Measurements from ENCODE around the gene KRTAP6-3.

The KRTAP6-3 gene

DNA sequence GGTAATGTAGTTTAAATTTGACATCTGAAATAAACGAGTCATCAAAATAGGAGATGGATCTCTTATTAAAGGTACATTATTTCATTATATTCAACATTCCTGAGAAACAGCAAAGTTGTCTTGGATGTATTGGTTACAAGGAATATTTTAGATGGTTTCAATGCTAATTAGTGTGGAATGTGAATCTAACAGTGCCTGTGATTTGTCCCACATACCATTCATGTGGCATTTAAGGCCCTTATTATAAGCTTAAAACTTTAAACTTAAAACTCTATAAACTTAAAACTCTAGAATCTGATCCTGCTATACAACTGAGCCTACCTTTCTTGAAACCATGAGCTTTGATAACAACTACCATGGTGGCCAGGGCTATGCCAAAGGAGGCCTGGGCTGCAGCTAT, 8.5 kb downstream of the KRTAP6-3 start, which contains the start of gene KRTAP22-1:
Gene KRTAP22-1 (plus strand): TSS at position 301 of the 400 bp plus-strand sequence.
- no peak within 1 kb of the TSS for H3K4me3 ChIP-seq (ENCODE audit: low read length)
- TF ChIP-seq, protein P1, sequence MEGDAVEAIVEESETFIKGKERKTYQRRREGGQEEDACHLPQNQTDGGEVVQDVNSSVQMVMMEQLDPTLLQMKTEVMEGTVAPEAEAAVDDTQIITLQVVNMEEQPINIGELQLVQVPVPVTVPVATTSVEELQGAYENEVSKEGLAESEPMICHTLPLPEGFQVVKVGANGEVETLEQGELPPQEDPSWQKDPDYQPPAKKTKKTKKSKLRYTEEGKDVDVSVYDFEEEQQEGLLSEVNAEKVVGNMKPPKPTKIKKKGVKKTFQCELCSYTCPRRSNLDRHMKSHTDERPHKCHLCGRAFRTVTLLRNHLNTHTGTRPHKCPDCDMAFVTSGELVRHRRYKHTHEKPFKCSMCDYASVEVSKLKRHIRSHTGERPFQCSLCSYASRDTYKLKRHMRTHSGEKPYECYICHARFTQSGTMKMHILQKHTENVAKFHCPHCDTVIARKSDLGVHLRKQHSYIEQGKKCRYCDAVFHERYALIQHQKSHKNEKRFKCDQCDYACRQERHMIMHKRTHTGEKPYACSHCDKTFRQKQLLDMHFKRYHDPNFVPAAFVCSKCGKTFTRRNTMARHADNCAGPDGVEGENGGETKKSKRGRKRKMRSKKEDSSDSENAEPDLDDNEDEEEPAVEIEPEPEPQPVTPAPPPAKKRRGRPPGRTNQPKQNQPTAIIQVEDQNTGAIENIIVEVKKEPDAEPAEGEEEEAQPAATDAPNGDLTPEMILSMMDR (conservative IDR thresholded peaks at IDR 0.05; ENCODE audit: low read length) = no peak
- no peak for DNase-seq (ENCODE audit: low read depth)

DNA sequence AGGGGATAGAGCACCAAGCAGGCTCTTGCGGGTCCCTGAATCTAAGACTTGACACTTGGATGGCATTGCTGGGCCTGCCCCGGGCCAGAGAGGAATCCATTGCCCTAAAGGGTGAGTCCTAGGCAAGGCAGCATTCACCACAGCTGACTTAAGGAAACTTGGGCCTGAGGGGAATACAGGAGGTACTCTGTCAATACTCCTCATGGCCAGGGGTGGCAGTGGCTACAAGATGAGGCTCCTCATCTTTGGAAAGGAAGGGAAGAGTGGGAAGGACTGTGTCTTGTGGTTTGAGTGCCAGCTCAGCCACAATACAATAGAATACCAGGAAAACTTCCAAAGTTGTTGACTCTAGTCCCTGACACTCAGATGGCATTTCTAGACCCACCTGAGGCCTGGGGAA, 13.7 kb downstream of the KRTAP6-3 start:
- DNase-seq (ENCODE audit: low read depth) = no peak
- TF ChIP-seq, protein P1 (conservative IDR thresholded peaks at IDR 0.05; ENCODE audit: low read length) = no peak

DNA sequence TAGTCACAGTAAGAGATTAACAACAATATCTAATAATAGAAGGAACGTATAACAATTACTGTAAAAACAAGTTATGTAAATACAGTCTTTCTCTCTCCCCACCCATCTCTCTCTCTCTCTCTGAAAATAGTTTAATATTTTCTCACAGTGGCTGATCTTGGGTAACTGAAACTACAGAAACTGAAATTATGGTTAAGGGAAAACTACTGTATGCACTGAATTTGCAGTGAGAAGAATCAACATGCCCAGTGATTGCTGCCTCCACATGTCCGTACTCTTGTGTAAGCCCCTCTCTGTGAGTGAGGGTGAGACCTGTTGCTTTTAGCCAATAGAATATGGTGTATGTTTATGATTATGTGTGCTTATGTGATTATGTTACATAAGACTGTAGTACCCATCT, 19.9 kb downstream of the KRTAP6-3 start:
- DNase-seq (ENCODE audit: low read depth) = no peak
- H3K4me3 ChIP-seq (ENCODE audit: low read length) = no peak overlapping the region
- TF ChIP-seq, protein P1 (conservative IDR thresholded peaks at IDR 0.05; ENCODE audit: low read length) = no peak

More for the DNA sequence above, 13.7 kb downstream of the KRTAP6-3 start:
- H3K4me3 ChIP-seq (ENCODE audit: low read length) = no peak overlapping the region

DNA sequence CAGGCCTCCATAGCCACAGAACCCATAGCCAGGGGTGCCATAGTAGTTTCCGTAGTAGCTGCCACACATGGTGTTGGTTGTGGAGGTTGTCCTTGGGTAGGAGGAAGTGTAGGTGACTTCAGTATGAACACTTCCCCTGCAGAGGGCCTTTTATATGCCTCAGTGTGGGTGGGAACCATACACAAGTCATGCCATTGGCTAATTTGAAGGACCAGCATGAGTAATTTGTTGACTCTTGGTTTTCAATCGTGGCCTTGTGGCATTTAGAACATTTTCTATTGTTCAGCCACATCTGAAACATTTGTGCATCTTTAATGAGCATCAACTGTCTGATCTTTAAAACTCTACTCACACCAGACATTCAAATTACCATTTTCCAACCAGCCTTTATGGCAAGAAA, 21.6 kb downstream of the KRTAP6-3 start, which contains the start of gene KRTAP6-1:
Gene KRTAP6-1 (minus strand): TSS at position 95 of the 400 bp plus-strand sequence. CDS start 26 bp downstream, at position 69.
- TF ChIP-seq, protein P1 (conservative IDR thresholded peaks at IDR 0.05; ENCODE audit: low read length) = no peak
- no peak within 1 kb of the TSS for H3K4me3 ChIP-seq (ENCODE audit: low read length)
- no peak for DNase-seq (ENCODE audit: low read depth)

DNA sequence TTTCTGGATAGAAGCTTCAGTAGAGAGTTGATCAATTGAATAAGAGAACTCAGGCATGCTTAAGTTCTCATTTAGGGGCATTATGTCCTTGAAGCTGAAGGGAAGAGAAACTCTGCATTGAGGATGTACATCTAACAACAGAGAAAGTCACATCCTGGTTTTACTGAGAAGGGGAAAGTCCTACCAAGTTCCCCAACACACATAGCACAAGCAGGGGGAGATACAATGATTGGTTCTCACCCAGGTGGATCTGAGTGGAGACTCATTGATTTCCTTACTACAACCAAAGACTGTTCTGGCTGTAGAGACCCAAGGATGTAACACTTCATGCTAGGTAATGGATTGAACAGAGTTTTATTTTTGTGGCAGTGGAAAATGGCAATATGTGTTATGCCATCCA, 23.0 kb downstream of the KRTAP6-3 start:
- no peak for DNase-seq (ENCODE audit: low read depth)
- TF ChIP-seq, protein P1 (conservative IDR thresholded peaks at IDR 0.05; ENCODE audit: low read length) = no peak
- no peak overlapping the region for H3K4me3 ChIP-seq (ENCODE audit: low read length)

DNA sequence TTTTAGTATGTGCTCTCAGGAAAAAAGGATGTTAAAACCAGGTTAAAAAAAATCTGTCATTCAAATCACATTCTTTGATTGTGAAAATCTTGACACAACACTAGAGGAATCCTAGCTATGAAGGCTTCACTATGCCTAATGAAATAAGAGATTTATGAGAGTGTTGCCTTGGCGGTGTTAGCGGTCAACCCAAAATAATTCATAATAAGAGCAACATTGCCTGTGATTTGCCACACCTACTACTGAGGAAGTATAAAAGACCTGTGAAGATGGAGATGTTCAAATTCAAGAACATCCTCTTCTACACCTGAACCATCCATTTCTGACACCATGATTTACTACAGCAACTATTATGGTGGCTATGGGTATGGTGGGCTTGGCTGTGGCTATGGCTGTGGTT, 23.9 kb downstream of the KRTAP6-3 start, which contains the start of gene KRTAP20-1:
Gene KRTAP20-1 (plus strand): TSS at position 301 of the 400 bp plus-strand sequence. CDS start 30 bp downstream, at position 331.
- TF ChIP-seq, protein P1 (conservative IDR thresholded peaks at IDR 0.05; ENCODE audit: low read length) = no peak
- DNase-seq (ENCODE audit: low read depth) = no peak
- H3K4me3 ChIP-seq (ENCODE audit: low read length) = no peak within 1 kb of the TSS

DNA sequence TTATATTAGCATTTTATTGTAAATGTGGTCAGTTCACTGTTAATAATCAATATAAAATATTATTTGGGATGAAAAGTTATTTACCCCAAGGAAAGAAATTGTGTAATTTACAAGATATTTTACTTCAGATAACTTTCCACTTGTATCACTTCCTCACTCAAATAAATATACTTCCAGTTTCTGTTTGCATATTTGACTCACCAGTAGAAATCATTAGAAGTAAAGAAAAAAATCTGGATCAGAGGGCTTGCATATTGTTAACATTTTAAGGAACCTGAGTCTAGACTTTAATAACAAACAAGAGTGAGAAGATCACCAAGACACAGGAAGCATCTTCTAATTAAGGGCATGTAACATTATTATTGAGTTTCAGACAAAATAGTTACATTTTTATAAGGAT, 27.8 kb downstream of the KRTAP6-3 start:
- H3K4me3 ChIP-seq (ENCODE audit: low read length) = no peak overlapping the region
- TF ChIP-seq, protein P1 (conservative IDR thresholded peaks at IDR 0.05; ENCODE audit: low read length) = no peak
- DNase-seq (ENCODE audit: low read depth) = no peak

All from AG10803 (cell line).